Panc1 (cell line): ENCODE results near the gene HS6ST3.

Experiments used
- POLR2AphosphoS5 ChIP-seq: IDR thresholded peaks from 2 replicates; pipeline ENCODE4 v1.6.1; 2012; ENCODE audit warnings: mild to moderate bottlenecking, low read depth, low read length, moderate library complexity
- SIN3A ChIP-seq: IDR thresholded peaks from 2 replicates; pipeline ENCODE4 v1.6.1; 2012; ENCODE audit warnings: low read depth, mild to moderate bottlenecking, low read length, moderate library complexity, borderline replicate concordance; ENCODE audit not compliant: insufficient read depth
- TCF7L2 ChIP-seq: IDR thresholded peaks from 2 replicates; pipeline ENCODE4 v1.6.1; 2011; ENCODE audit warnings: mild to moderate bottlenecking, low read depth, low read length, inconsistent platforms
- TF ChIP-seq, protein P1 (sequence below): fragments of 450-650 bp; IDR thresholded peaks from 2 replicates; pipeline ENCODE4 v1.5.1; 2017; ENCODE audit warnings: mild to moderate bottlenecking

DNA sequence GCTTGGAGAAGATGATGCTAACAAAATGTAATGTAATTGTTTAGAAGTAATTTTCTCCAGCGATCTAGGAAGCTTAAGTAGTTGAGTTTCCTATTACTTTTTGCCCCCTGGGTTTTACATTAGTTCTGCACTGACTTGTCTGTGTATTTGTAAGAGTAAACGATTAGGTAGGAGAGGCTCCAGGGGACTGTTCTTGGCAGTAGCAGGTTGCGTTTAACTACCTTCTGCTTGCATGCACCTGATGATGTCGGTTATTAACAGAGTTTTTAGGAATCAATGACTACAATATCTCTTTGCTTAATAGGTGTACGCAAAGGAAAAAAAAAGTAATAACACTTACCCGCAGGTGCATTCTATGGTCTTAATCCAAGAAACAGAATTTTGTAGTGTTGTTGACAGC is 18.4 kb upstream of the HS6ST3 start:
- TF ChIP-seq, protein P1, sequence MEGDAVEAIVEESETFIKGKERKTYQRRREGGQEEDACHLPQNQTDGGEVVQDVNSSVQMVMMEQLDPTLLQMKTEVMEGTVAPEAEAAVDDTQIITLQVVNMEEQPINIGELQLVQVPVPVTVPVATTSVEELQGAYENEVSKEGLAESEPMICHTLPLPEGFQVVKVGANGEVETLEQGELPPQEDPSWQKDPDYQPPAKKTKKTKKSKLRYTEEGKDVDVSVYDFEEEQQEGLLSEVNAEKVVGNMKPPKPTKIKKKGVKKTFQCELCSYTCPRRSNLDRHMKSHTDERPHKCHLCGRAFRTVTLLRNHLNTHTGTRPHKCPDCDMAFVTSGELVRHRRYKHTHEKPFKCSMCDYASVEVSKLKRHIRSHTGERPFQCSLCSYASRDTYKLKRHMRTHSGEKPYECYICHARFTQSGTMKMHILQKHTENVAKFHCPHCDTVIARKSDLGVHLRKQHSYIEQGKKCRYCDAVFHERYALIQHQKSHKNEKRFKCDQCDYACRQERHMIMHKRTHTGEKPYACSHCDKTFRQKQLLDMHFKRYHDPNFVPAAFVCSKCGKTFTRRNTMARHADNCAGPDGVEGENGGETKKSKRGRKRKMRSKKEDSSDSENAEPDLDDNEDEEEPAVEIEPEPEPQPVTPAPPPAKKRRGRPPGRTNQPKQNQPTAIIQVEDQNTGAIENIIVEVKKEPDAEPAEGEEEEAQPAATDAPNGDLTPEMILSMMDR, result no peak
- TF ChIP-seq TCF7L2 (no peak), POLR2AphosphoS5 (no peak), SIN3A (no peak)
